GM18909 (cell line): ENCODE data around the gene MAP3K8.
A peak's percentile ranks its signal among the peaks of the same experiment; 100 is the strongest.

Source experiments
- ATAC-seq: cut with Tn5 transposase; IDR thresholded peaks from one replicate; pipeline ENCODE4 v1.9.1; 2021; ENCODE audit warnings: mild to moderate bottlenecking; ENCODE audit not compliant: unreplicated experiment, poor library complexity

MAP3K8 gene

GRCh38 chr10:30433730-30434272 lies at the start of gene MAP3K8:
Gene MAP3K8 (plus strand): TSS chr10:30434184. CDS start chr10:30438939, 4,755 bp downstream.
- ATAC-seq = peak; percentile 66

GRCh38 chr10:30384701-30385201 lies 49.2 kb upstream of the MAP3K8 start:
- ATAC-seq = no peak

- no peak for ATAC-seq
These were observed 47.0 kb upstream of the MAP3K8 start for GRCh38 chr10:30386801-30387588.

GRCh38 chr10:30387646-30388243 lies 46.2 kb upstream of the MAP3K8 start:
- ATAC-seq = no peak

- no peak for ATAC-seq
These were observed 44.4 kb upstream of the MAP3K8 start for GRCh38 chr10:30389543-30389942.

GRCh38 chr10:30390207-30390606 lies 43.8 kb upstream of the MAP3K8 start:
- ATAC-seq = no peak

GRCh38 chr10:30391266-30391665 lies 42.7 kb upstream of the MAP3K8 start:
- ATAC-seq = no peak

GRCh38 chr10:30392564-30392990 lies 41.4 kb upstream of the MAP3K8 start:
- peak; percentile 88 for ATAC-seq

GRCh38 chr10:30396293-30396692 lies 37.7 kb upstream of the MAP3K8 start:
- no peak for ATAC-seq

GRCh38 chr10:30396698-30397097 lies 37.3 kb upstream of the MAP3K8 start:
- no peak for ATAC-seq

GRCh38 chr10:30398193-30398592 lies 35.8 kb upstream of the MAP3K8 start:
- ATAC-seq = no peak

- ATAC-seq = peak; percentile 62
These were observed 35.2 kb upstream of the MAP3K8 start for GRCh38 chr10:30398788-30399187.

- ATAC-seq = no peak
These were observed 30.5 kb upstream of the MAP3K8 start for GRCh38 chr10:30403494-30403893.

GRCh38 chr10:30404540-30404939 lies 29.4 kb upstream of the MAP3K8 start:
- no peak for ATAC-seq

- no peak for ATAC-seq
These were observed 22.7 kb upstream of the MAP3K8 start for GRCh38 chr10:30411263-30411662.

- ATAC-seq = no peak
These were observed 21.1 kb upstream of the MAP3K8 start for GRCh38 chr10:30412901-30413300.

- ATAC-seq = no peak
These were observed 19.9 kb upstream of the MAP3K8 start for GRCh38 chr10:30413996-30414576.

- no peak for ATAC-seq
These were observed 18.4 kb upstream of the MAP3K8 start for GRCh38 chr10:30415593-30415992.

- ATAC-seq = no peak
These were observed 16.7 kb upstream of the MAP3K8 start for GRCh38 chr10:30417301-30417700.

GRCh38 chr10:30420266-30420665 lies 13.7 kb upstream of the MAP3K8 start:
- peak; percentile 56 for ATAC-seq

- ATAC-seq = no peak
These were observed 13.2 kb upstream of the MAP3K8 start for GRCh38 chr10:30420766-30421165.
